Small intestine (tissue), 7 donors: Measurements from ENCODE around the gene GALNT10. TPM values are rescaled to one million over a fixed set of nuclear protein-coding genes. Genes with fewer than 3 reads are reported as not detected.

Experiments used
- DNase-seq, 2 donors: peaks; one replicate each; pipeline versions ENCODE4 v3.0.0 to v3.0.0-alpha.2; 2013
- FAIRE-seq: peaks from 2 replicates; lab custom pipeline; 2012; peaks lifted over from hg19 to GRCh38; lab: Jason Lieb, UNC
- H3K27ac ChIP-seq, 3 donors: one replicate each; pipeline ENCODE4 v1.5.1; 2013; ENCODE audit warnings: low read length in 2 of 3, mild to moderate bottlenecking in 2 of 3, control low read depth in 1 of 3, inconsistent platforms in 1 of 3, low read depth in 1 of 3, moderate library complexity in 1 of 3
- H3K27me3 ChIP-seq, 3 donors: one replicate each; pipeline ENCODE4 v1.6.1; 2013; ENCODE audit warnings: low read length in 3 of 3, inconsistent platforms in 1 of 3; ENCODE audit not compliant: control insufficient read depth in 3 of 3, insufficient read depth in 3 of 3
- H3K36me3 ChIP-seq, 3 donors: one replicate each; pipeline ENCODE4 v1.6.1; 2013; ENCODE audit warnings: low read length in 3 of 3, inconsistent platforms in 1 of 3, low read depth in 1 of 3, mild to moderate bottlenecking in 1 of 3, moderate library complexity in 1 of 3; ENCODE audit not compliant: control insufficient read depth in 3 of 3, insufficient read depth in 2 of 3
- H3K4me1 ChIP-seq, 3 donors: one replicate each; pipeline ENCODE4 v1.6.1; 2013; ENCODE audit warnings: low read length in 2 of 3, inconsistent platforms in 1 of 3, low read depth in 1 of 3, mild to moderate bottlenecking in 1 of 3, moderate library complexity in 1 of 3; ENCODE audit not compliant: control insufficient read depth in 3 of 3, insufficient read depth in 2 of 3
- H3K4me3 ChIP-seq, 3 donors: one replicate each; pipeline ENCODE4 v1.5.1; 2013; ENCODE audit warnings: low read length in 3 of 3, control low read depth in 1 of 3, inconsistent platforms in 1 of 3, low read depth in 1 of 3, mild to moderate bottlenecking in 1 of 3, moderate library complexity in 1 of 3
- H3K9me3 ChIP-seq, 2 donors: one replicate each; pipeline ENCODE4 v1.6.1; 2013; ENCODE audit warnings: low read depth in 1 of 2, low read length in 1 of 2; ENCODE audit not compliant: control insufficient read depth in 2 of 2, insufficient read depth in 1 of 2
- WGBS, 3 donors: extraction: QIAGEN DNeasy Blood & Tissue Kit; methylation state at CpG; one replicate each; pipeline ENCODE4 v1.1.7; 2013; 5-methylcytosine and 5-hydroxymethylcytosine counted together
- polyA plus RNA-seq, 4 donors: library from polyadenylated mRNA; stranded (reverse) in 3 of 4; unstranded in 1 of 4; fragments of 200-250 nt in 3 of 4; fragments of 120-200 nt in 1 of 4; gene quantifications; one replicate each; pipeline versions ENCODE4 v1.2.1 to v1.2.3, GENCODE V29; 2013
- donor health status: healthy with polysubstance abuse.
- donor health status: control.
- donor health status: control.
- donor health status: Bipolar disorder and iron deficiency.
- donor health status: healthy.

Gene GALNT10
- polyA plus RNA-seq, 4 donors: 5.4 to 18.1 (median 8.7) TPM

GRCh38 chr5:154370119-154370518 lies 179.6 kb downstream of the GALNT10 start:
- Histone ChIP-seq H3K4me1 (peaks cover 0 to 6% (median 0%) of the 10 kb centered on the region in 3 donors), H3K4me3 (no peak overlapping the region), H3K27me3 (no peaks in the 10 kb centered on the region), H3K36me3 (no peaks in the 10 kb centered on the region), H3K9me3 (no peaks in the 10 kb centered on the region), H3K27ac (no peak overlapping the region)
- no peak for FAIRE-seq
- 97 to 98% (median 97%) methylated on average over 3 of the region's 3 CpGs for WGBS, 3 donors
- DNase-seq: no peak

- Histone ChIP-seq H3K27ac (no peak overlapping the region), H3K4me3 (no peak overlapping the region), H3K9me3 (no peaks in the 10 kb centered on the region), H3K4me1 (peaks cover 0 to 6% (median 0%) of the 10 kb centered on the region in 3 donors), H3K36me3 (no peaks in the 10 kb centered on the region), H3K27me3 (no peaks in the 10 kb centered on the region)
- WGBS, 3 donors: 83 to 96% (median 93%) methylated on average over 3 of the region's 3 CpGs
- DNase-seq: no peak
- FAIRE-seq: no peak
These were observed 180.3 kb downstream of the GALNT10 start for GRCh38 chr5:154370813-154371212.

- FAIRE-seq: no peak
- Histone ChIP-seq H3K4me1 (peaks cover 0 to 6% (median 0%) of the 10 kb centered on the region in 3 donors), H3K27ac (no peak overlapping the region), H3K27me3 (no peaks in the 10 kb centered on the region), H3K9me3 (no peaks in the 10 kb centered on the region), H3K36me3 (no peaks in the 10 kb centered on the region), H3K4me3 (no peak overlapping the region)
- peak in 1 of 2 donors; percentile 16 for DNase-seq
- WGBS, 3 donors: 48 to 61% (median 60%) methylated on average over 3 of the region's 3 CpGs
These were observed 181.2 kb downstream of the GALNT10 start for GRCh38 chr5:154371687-154372086.

- Histone ChIP-seq H3K27me3 (no peaks in the 10 kb centered on the region), H3K4me3 (no peak overlapping the region), H3K4me1 (peaks cover 0 to 6% (median 0%) of the 10 kb centered on the region in 3 donors), H3K27ac (no peak overlapping the region), H3K36me3 (peaks cover 0 to 6% (median 2%) of the 10 kb centered on the region in 3 donors), H3K9me3 (no peaks in the 10 kb centered on the region)
- DNase-seq (no peak), FAIRE-seq (no peak)
- WGBS, 3 donors: 84 to 93% (median 89%) methylated on average over 5 of the region's 5 CpGs
These were observed 182.1 kb downstream of the GALNT10 start for GRCh38 chr5:154372661-154373060.

- Histone ChIP-seq H3K27ac (no peak overlapping the region), H3K4me3 (no peak overlapping the region), H3K9me3 (no peaks in the 10 kb centered on the region), H3K27me3 (no peaks in the 10 kb centered on the region), H3K36me3 (peaks cover 0 to 7% (median 2%) of the 10 kb centered on the region in 3 donors), H3K4me1 (peaks cover 0 to 6% (median 0%) of the 10 kb centered on the region in 3 donors)
- WGBS, 3 donors: 84 to 95% (median 92%) methylated on average over 4 of the region's 4 CpGs
- DNase-seq: no peak
- FAIRE-seq: no peak
These were observed 182.8 kb downstream of the GALNT10 start for GRCh38 chr5:154373326-154373725.

GRCh38 chr5:154373729-154374179 lies 183.2 kb downstream of the GALNT10 start:
- H3K27ac ChIP-seq: no peak overlapping the region
- peaks cover 0 to 9% (median 2%) of the 10 kb centered on the region in 3 donors for H3K36me3 ChIP-seq
- FAIRE-seq (no peak), DNase-seq (no peak)
- no peaks in the 10 kb centered on the region for H3K9me3 ChIP-seq
- H3K4me1 ChIP-seq: peaks cover 0 to 6% (median 0%) of the 10 kb centered on the region in 3 donors
- no peaks in the 10 kb centered on the region for H3K27me3 ChIP-seq
- WGBS, 3 donors: 84 to 95% (median 92%) methylated on average over 8 of the region's 8 CpGs
- no peak overlapping the region for H3K4me3 ChIP-seq

- Histone ChIP-seq H3K9me3 (no peaks in the 10 kb centered on the region), H3K4me1 (peaks cover 0 to 6% (median 0%) of the 10 kb centered on the region in 3 donors), H3K27ac (no peak overlapping the region), H3K27me3 (no peaks in the 10 kb centered on the region), H3K36me3 (peaks cover under 1 to 9% (median 2%) of the 10 kb centered on the region in 3 donors), H3K4me3 (no peak overlapping the region)
- 95 to 96% (median 95%) methylated on average over 4 of the region's 4 CpGs for WGBS, 3 donors
- DNase-seq (no peak), FAIRE-seq (no peak)
These were observed 183.7 kb downstream of the GALNT10 start for GRCh38 chr5:154374264-154374663.

GRCh38 chr5:154375329-154376008 lies 184.9 kb downstream of the GALNT10 start:
- no peak overlapping the region for H3K4me3 ChIP-seq
- H3K4me1 ChIP-seq: peaks cover 0 to 6% (median 0%) of the 10 kb centered on the region in 3 donors
- H3K9me3 ChIP-seq: no peaks in the 10 kb centered on the region
- DNase-seq (no peak), FAIRE-seq (no peak)
- 82 to 98% (median 85%) methylated on average over 3 of the region's 3 CpGs for WGBS, 3 donors
- H3K36me3 ChIP-seq: peaks cover 2 to 11% (median 4%) of the 10 kb centered on the region in 3 donors
- H3K27ac ChIP-seq: no peak overlapping the region
- H3K27me3 ChIP-seq: no peaks in the 10 kb centered on the region
